ENCODE measurements around the gene CPA1. TPM values are rescaled to one million over a fixed set of nuclear protein-coding genes. Genes with fewer than 3 reads are reported as not detected.

Gene CPA1
- total and polyA plus RNA-seq, 2 of the 13 experiments (the other 11 are each of a cell fraction or from before 2014, with no cell fraction given), result 0.20 to 0.58 TPM

DNA sequence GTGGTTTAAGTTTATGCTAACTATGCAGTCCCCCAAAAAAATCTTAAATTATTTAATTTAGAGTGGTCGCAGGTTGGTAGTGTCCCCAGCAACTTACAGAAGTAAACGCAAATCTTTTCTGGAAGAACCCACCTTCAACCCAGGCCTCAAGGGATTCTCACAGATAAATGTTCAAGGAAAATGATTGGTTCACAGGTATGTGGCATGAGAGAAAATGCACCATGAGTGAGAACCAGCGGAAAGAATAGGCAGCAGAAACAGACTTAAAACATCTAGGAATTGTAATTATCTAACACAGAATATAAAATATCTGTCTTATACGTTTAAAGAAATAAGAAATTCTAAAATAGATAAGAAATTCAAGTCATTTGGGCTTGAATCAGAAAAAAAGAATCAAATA is 38.4 kb upstream of the CPA1 start:
- no peak overlapping the region for H3K4me3 ChIP-seq (replicated peaks in 1 of 3; ENCODE audit: insufficient read depth in 1 of 3, low read depth in 2 of 3, low read length in 3 of 3)
- 21% methylated on average over 4 of the region's 4 CpGs for WGBS (ENCODE audit: low lambda C conversion rate)
- 0 out of 2 replicates have a peak, but pooled peaks cover 2% of the 10 kb centered on the region for H3K4me1 ChIP-seq (ENCODE audit: insufficient read depth, low read length)
- ChIA-PET POLR2A (no interaction called here), CTCF (ENCODE audit: low intra/inter-chr PET ratio, low total read pairs) (no interaction called here)
- no peaks in the 10 kb centered on the region for H3K9me3 ChIP-seq (ENCODE audit: low read length)
- in situ Hi-C loops (cut with HindIII; ENCODE audit: extremely low pct_ligation_motif_present, low pct_unique_long_range_greater_than_20kb) (no loop called here), intact Hi-C loops (cut with micrococcal nuclease; ENCODE audit: unreplicated experiment) (no loop called here)
- no peak overlapping the region for H3K9ac ChIP-seq (ENCODE audit: insufficient read depth, low read depth, low read length)
- H4K20me1 ChIP-seq (ENCODE audit: insufficient read depth, low read length), result no peaks in the 10 kb centered on the region
- no peak for FAIRE-seq
- no peak overlapping the region for H2AFZ ChIP-seq (ENCODE audit: low read length)
- H3K4me2 ChIP-seq (ENCODE audit: low read depth, low read length), result no peak overlapping the region
- no peak overlapping the region for H3K27ac ChIP-seq (ENCODE audit: extremely low read length, insufficient read depth, low read length)
- BruUV-seq (replicated peaks), result no TSS peak
- H3K79me2 ChIP-seq (ENCODE audit: insufficient read depth, low read length), result no peaks in the 10 kb centered on the region
- no peak for DNase-seq (ENCODE audit: low spot score)
- H3K36me3 ChIP-seq (replicated peaks in 1 of 2; ENCODE audit: control insufficient read depth in 1 of 2, insufficient read depth in 2 of 2, low read length in 2 of 2), result no peaks in the 10 kb centered on the region
- ATAC-seq, result no peak
- no peaks in the 10 kb centered on the region; a peak in 1 of 5 replicates for H3K27me3 ChIP-seq (ENCODE audit: control insufficient read depth in 1 of 2, insufficient read depth in 2 of 2, low read length in 2 of 2)
- TF ChIP-seq TCF12 (IDR thresholded peaks at IDR 0.05) (no peak), TCF12 (CRISPR knock-in tag; IDR thresholded peaks at IDR 0.05) (no peak), DNMT1 (CRISPR knock-in tag; IDR thresholded peaks at IDR 0.05) (no peak), ZNF720 (CRISPR knock-in tag; IDR thresholded peaks at IDR 0.05) (no peak), ZNF207 (IDR thresholded peaks at IDR 0.05; ENCODE audit: borderline replicate concordance) (no peak), THYN1 (CRISPR knock-in tag; IDR thresholded peaks at IDR 0.05; ENCODE audit: borderline replicate concordance, low read depth) (no peak), TBP (CRISPR knock-in tag; IDR thresholded peaks at IDR 0.05) (no peak), IRX3 (CRISPR knock-in tag; IDR thresholded peaks at IDR 0.05; ENCODE audit: borderline replicate concordance, low read depth) (no peak), PTBP1 (IDR thresholded peaks at IDR 0.05; ENCODE audit: low read depth, low read length, poor library complexity, severe bottlenecking) (no peak), ZNF713 (CRISPR knock-in tag; IDR thresholded peaks at IDR 0.05) (no peak), TCF7L2 (IDR thresholded peaks at IDR 0.05; ENCODE audit: low read depth, low read length) (no peak), SIN3A (IDR thresholded peaks at IDR 0.05; ENCODE audit: borderline replicate concordance, low read depth, low read length) (no peak), MIER3 (CRISPR knock-in tag; IDR thresholded peaks at IDR 0.05; ENCODE audit: borderline replicate concordance) (no peak), ZNF230 (CRISPR knock-in tag; IDR thresholded peaks at IDR 0.05) (no peak)
- TF ChIP-seq, protein P1, sequence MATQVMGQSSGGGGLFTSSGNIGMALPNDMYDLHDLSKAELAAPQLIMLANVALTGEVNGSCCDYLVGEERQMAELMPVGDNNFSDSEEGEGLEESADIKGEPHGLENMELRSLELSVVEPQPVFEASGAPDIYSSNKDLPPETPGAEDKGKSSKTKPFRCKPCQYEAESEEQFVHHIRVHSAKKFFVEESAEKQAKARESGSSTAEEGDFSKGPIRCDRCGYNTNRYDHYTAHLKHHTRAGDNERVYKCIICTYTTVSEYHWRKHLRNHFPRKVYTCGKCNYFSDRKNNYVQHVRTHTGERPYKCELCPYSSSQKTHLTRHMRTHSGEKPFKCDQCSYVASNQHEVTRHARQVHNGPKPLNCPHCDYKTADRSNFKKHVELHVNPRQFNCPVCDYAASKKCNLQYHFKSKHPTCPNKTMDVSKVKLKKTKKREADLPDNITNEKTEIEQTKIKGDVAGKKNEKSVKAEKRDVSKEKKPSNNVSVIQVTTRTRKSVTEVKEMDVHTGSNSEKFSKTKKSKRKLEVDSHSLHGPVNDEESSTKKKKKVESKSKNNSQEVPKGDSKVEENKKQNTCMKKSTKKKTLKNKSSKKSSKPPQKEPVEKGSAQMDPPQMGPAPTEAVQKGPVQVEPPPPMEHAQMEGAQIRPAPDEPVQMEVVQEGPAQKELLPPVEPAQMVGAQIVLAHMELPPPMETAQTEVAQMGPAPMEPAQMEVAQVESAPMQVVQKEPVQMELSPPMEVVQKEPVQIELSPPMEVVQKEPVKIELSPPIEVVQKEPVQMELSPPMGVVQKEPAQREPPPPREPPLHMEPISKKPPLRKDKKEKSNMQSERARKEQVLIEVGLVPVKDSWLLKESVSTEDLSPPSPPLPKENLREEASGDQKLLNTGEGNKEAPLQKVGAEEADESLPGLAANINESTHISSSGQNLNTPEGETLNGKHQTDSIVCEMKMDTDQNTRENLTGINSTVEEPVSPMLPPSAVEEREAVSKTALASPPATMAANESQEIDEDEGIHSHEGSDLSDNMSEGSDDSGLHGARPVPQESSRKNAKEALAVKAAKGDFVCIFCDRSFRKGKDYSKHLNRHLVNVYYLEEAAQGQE (IDR thresholded peaks at IDR 0.05; ENCODE audit: borderline replicate concordance in 1 of 2, low read depth in 1 of 2, low read length in 2 of 2), result no peak
- TF ChIP-seq, protein P2, sequence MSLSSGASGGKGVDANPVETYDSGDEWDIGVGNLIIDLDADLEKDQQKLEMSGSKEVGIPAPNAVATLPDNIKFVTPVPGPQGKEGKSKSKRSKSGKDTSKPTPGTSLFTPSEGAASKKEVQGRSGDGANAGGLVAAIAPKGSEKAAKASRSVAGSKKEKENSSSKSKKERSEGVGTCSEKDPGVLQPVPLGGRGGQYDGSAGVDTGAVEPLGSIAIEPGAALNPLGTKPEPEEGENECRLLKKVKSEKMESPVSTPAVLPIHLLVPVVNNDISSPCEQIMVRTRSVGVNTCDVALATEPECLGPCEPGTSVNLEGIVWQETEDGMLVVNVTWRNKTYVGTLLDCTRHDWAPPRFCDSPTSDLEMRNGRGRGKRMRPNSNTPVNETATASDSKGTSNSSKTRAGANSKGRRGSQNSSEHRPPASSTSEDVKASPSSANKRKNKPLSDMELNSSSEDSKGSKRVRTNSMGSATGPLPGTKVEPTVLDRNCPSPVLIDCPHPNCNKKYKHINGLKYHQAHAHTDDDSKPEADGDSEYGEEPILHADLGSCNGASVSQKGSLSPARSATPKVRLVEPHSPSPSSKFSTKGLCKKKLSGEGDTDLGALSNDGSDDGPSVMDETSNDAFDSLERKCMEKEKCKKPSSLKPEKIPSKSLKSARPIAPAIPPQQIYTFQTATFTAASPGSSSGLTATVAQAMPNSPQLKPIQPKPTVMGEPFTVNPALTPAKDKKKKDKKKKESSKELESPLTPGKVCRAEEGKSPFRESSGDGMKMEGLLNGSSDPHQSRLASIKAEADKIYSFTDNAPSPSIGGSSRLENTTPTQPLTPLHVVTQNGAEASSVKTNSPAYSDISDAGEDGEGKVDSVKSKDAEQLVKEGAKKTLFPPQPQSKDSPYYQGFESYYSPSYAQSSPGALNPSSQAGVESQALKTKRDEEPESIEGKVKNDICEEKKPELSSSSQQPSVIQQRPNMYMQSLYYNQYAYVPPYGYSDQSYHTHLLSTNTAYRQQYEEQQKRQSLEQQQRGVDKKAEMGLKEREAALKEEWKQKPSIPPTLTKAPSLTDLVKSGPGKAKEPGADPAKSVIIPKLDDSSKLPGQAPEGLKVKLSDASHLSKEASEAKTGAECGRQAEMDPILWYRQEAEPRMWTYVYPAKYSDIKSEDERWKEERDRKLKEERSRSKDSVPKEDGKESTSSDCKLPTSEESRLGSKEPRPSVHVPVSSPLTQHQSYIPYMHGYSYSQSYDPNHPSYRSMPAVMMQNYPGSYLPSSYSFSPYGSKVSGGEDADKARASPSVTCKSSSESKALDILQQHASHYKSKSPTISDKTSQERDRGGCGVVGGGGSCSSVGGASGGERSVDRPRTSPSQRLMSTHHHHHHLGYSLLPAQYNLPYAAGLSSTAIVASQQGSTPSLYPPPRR (CRISPR knock-in tag; IDR thresholded peaks at IDR 0.05; ENCODE audit: borderline replicate concordance), result no peak
- TF ChIP-seq, protein P3, sequence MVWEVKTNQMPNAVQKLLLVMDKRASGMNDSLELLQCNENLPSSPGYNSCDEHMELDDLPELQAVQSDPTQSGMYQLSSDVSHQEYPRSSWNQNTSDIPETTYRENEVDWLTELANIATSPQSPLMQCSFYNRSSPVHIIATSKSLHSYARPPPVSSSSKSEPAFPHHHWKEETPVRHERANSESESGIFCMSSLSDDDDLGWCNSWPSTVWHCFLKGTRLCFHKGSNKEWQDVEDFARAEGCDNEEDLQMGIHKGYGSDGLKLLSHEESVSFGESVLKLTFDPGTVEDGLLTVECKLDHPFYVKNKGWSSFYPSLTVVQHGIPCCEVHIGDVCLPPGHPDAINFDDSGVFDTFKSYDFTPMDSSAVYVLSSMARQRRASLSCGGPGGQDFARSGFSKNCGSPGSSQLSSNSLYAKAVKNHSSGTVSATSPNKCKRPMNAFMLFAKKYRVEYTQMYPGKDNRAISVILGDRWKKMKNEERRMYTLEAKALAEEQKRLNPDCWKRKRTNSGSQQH (CRISPR knock-in tag; IDR thresholded peaks at IDR 0.05; ENCODE audit: low read depth), result no peak
